NCI-H82 treated with DMSO at 0.1 percent for 48 hours (cell line): Measurements from ENCODE around the gene VPS37B.
"Not testable (repeated sequence)": the region's sequence is repeated elsewhere in the genome, so short reads cannot be mapped to it uniquely, and the experiment has no call there.

ENCODE experiments used
- DNase-seq: peaks from one replicate; lab custom pipeline; 2025; ENCODE audit not compliant: unreplicated experiment; lab: John Stamatoyannopoulos, UW

Gene VPS37B

DNA sequence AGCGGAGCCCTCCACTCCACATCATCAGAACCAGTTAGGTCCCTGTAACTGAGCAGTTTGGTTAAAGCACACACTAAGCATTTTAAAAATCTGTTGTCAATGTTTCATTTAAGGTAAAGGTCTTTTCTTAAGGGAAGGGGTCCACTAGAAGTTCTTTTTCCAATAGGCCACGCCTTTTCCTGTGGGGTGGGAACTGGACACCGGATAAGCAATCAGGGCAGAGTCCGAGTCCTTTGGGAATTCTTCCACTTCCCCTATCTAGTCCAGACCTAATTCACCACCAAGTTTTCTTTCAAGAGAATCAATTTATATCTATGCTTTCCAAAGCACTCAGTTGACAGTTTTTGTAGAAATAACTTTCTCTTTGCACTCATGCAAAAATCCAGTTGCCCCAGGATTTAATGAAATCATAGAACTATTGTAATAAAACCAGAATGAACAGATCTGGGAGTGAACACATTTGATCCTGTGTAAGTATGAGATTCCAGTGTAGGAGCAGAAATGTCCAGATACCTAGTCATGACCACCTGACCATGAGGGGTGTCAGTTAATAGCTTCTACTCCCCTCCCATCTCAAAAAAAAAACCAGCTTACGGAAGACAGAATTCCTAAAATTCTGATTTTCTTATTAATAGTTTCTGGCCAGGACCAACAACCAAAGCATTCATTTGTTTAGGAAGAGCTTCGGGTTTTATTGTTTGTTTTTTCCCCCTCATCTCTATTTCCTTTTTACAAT is 11.7 kb downstream of the VPS37B start:
- DNase-seq: no peak

GRCh38 chr12:122882908-122883558 is 12.9 kb downstream of the VPS37B start:
- DNase-seq: no peak

DNA sequence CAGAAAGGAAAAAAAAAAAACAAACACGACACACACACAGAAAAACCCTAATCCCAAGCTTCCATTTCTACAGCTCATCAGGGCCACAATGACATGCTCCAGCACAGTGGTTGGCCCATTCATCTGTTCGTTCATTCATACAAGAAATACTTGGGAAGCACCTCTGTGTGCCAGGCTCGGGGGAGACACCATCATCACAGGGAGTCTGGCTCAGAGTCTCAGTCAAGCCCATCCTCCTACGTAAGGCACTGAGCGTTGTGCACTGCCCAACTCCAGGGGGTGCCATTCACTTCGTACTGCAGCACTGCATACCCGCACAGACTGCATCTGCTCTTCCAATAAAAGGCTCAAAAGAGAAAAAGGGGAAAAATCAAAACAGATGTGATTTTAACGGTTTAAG is 15.3 kb downstream of the VPS37B start:
- DNase-seq: no peak

DNA sequence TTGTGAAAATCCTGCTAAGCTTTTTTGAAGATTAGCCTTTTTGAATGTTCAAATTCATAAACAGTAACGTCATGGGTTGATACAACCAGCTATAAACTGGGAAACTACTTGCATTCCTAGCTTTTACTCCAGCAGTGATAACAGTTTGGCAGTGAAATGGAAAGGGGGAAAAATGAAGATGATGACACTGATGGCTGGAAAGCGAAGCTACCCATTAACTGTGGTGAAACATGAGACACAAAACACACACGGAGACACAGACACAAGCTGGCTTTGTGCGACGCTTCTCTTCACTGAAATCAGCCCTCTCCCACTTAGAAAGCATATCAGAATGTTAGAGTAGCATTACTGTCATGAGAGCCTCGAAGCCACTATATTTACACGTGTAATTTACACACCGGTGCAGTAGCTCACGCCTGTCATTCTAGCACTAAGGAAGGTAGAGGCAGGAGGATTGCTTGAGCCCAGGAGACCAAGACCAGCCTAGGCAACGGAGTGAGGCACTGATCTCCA is 15.7 kb downstream of the VPS37B start:
- no peak for DNase-seq

DNA sequence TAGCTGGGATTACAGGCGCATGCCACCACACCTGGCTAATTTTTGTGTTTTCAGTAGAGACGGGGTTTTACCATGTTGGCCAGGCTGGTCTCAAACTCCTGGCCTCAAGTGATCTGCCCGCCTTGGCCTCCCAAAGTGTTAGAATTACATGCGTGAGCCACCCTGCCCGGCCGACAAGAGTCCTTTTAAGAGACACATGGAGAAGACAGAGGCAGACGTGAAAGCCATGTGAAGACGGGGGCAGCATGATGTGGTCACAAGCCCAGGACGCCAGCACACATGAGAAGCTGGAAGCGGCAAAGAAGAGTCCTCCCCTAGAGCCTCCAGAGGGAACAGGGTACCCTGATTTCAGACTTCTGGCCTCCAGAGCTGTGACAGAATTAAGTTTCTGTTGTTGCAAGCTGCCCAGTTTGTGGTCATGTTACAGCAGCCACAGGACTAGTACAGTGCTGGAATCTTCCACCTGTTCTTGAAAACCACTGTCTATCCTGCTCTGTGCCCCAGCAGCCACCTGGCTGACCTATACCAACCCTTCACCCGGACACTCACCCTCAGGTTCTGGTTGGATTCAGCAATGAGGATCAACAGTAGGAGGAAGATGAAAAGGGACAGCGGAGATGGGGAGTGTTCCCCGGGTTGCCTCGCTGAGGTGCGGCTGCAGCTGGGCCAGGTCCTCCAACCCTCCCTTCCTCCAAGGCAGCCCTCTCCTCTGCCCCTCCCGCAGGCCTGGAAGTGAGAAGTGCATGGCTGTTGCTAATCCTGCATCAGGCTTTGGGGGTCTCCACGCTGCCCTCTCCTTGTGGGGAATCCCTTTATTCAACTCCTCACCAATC is 16.9 kb downstream of the VPS37B start:
- no peak for DNase-seq

- DNase-seq: no peak
Observed at GRCh38 chr12:122876731-122877130, 19.2 kb downstream of the VPS37B start.

DNA sequence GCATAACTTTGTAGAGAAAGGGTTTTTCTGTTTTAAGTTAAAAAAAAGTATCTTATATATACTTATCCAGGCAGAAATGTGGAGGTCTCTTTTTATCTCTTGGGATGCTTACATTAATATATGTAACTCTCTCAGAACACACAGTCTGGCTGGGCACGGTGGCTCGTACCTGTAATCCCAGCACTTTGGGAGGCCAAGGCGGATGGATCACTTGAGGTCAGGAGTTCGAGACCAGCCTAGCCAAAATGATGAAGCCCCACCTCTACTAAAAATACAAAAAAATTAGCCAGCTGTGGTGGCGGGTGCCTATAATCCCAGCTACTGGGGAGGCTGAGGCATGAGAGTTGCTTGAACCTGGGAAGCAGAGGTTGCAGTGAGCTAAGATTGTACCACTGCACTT is 19.6 kb downstream of the VPS37B start:
- DNase-seq: not testable (repeated sequence)

DNA sequence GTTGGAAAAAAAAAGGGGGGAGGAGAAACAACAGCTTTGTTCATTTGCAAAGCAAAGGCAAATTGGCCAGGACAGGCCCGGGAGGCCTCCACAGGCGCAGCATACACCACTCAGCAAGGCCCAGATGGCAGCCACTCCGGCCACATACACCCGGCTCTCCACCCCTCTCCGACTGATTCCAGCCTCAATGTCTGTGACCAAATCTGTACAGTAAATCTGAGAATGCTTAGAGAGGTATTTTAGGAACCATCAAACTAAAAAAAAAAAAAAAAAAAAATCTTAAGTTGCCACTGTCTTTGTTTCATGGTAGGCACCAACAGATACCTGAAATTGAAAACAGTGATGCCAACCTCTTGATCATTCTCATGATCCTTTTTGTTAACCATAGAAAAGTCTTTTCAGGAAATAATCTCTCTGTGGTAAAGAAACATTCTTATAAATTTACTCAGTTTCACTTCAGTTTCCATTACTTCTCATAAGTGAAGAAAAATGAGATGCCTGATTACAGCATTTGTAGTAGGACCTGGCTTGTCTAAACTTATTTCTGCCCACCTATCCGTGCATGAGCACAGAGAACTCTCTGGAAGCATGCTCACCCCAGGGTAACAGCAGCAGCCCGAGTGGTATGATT is 20.2 kb downstream of the VPS37B start:
- no peak for DNase-seq

DNA sequence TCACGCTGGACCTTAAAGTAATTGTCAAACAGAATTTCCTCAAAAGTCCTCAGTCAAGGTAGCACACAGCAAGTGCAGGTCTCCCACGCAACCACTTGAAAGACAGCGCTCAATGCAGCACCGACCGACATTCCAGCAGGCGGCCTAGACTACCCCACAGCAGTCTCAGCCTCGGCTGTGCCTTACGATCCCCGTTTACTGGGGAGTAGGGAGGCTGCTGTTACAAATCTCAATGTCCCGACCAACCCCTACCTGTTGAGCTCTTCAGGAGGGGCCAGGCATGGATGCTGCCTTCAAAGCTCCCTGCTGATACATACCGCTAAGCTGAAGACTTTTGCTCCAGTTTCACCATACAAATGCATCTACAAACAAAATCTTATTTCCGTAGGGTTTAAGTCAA is 21.8 kb downstream of the VPS37B start:
- no peak for DNase-seq

GRCh38 chr12:122873540-122873939 is 22.4 kb downstream of the VPS37B start:
- DNase-seq: no peak

GRCh38 chr12:122872815-122873361 is 23.0 kb downstream of the VPS37B start:
- no peak for DNase-seq

DNA sequence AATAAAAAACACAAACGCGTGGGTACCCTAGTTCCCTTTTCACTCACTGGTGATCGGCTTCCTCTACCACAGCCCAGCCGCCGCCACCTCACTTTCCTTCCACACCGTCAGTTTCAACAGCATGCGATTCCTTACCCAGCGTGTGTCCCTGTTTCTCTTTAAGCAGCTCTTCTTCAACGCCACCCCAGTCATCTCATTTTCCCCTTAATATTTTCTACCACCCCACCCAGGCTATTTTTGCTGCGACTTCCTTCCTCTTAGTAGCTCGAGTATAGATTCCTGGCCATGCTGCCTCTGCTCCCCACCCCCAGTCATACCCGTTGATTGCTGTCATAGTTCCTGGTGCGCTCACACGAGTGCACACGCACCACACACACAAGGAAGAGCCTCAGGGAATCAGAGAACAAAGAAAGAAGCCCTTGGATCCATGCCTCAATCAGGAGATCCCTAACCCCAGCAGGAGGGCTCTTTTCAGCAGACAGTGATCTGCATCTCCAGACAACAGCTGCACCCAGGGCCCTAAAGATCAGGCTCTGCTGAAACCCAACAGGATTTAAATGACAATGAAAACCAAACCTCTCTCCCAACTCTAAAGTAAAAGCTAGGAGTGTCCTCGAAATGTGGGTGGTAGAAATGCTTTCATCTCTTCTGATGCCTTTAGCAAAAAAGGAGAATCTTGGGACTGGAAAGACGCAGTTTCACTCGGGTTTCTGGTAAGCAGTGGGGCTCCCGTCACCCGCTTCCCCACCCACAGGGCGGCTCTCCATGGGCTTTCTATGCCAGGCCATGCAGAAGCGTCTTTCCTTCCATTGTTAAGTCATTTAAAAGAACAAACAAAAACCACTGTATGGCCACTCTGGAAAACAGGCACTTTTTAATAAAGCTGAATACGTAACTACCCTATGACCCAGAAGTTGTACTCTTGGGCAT is 23.8 kb downstream of the VPS37B start:
- DNase-seq: no peak

DNA sequence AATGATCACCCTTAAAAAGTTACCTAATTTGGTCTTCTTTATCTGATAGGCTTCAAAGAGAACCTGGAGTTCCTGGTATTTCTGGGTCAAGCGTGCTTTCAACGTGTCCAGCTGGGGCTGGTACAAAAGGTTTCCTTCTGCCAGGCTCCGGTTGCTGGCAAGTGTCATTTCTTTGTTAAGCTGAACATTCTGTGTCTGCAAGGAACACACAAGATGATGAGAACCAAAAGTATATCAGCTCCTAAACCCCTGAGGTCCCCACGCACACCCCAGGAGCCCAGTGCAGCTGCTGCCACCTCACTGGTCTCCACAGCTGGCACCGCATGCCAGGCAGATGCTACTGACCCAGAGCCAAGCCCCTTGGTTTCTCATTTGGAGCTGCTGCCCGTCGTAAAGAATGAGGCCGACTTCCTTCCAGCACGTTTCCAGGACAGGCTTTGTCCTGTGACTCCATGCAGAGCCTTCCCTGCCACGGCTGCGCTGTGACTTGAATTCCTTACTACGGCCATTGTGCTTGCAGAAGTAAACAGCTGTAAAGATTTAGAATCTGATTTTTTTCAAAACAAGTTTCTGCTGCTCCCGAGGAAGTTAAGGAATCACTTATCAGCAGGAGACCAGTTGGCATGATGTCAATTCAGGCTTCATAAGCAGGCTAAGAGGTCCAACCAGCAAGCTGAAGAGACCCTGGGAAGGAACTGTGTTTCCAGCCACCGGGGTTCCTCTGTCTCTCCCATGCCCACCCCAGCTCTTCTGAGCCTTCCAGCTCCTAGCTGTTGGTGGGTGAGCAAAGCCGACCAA is 24.9 kb downstream of the VPS37B start:
- no peak for DNase-seq

DNA sequence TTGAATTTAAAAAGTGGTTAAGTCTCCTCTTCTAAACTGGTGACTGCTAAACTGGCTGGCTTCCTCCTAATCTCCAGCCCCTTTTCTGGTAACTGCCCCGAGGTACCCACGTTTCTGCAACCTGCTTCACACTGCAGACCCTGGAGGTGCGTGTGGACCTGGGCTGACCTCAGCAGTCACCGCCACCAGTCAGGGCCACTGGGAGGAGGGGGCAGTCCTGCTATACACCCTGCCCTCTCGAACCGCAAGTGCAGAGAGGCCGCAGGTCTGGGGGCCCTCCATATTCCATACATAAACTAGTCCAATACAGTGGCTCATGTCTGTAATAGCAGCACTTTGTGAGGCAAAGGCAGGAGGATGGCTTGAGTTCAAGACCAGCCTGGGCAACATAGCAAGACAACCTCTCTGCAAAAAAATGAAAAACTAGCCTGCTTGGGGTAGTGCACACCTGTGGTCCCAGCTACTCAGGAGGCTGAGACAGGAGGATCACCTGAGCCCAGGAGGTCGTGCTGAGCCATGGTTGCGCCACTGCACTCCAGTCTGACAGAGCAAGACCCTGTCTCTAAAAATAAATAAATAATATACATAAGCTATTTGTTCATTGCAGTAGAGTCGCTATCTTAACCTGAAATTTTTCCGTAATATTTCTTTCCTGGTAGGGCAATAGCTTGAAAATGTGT is 25.6 kb downstream of the VPS37B start:
- no peak for DNase-seq

GRCh38 chr12:122869207-122869973 is 26.5 kb downstream of the VPS37B start:
- DNase-seq: no peak

DNA sequence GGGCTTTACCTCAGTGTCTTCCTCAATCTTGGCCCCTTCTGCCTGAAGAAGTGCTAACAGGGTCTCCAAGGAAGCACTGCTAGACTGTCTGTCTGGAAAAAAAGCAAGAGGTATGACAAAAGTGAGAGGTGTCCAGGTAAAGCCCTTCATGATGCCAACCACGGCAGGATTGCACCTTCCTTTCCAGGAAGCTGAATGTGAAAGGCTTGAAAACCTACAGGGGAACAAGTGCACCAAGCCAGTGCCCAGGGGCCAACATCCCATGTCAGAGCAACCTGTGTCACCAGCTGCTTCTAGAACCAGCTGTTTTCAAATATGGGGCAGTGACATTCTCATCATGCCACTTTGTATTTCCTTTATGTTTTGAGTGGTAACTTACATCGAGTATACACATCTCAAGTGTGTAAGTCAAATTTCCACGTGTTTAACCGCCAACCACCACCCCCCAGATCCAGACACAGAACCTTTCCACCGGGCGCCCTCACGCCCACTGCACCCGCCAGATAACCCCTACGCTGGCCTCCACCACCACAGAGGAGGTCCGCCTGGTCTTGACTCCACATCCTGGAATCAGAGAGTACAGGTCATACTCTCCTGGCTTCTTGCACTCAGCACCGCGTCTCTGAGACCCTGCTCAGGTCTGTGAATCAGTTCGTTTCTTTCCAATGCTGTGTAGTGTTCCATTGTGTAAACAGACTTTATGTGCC is 27.3 kb downstream of the VPS37B start:
- DNase-seq: no peak
